ENCODE measurements around the gene FYN. TPM values are rescaled to one million over a fixed set of nuclear protein-coding genes. Genes with fewer than 3 reads are reported as not detected.

The FYN gene
- polyA plus RNA-seq, 1 experiment: 55.1 TPM

DNA sequence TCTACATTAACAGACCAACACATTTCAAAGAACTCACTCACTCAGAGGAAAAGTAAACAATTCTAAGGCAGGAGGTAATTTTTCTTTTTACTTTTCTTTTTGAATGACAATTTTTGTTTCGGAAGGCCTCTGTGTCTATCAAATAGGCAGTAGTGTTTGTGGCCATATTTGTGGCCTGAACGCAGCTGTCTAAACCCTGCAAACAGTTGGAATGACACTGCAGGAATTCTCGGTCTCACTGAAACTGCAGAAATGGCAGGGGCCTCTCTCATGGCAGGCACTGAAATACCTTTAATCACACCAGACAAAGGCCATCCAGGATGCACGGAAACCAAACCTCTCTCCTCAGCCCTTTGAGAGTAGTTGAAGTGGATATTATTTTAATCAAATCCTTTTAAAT is 30.4 kb downstream of the FYN start:
- POLR2A ChIA-PET: no interaction called here
- TF ChIP-seq, protein P1, sequence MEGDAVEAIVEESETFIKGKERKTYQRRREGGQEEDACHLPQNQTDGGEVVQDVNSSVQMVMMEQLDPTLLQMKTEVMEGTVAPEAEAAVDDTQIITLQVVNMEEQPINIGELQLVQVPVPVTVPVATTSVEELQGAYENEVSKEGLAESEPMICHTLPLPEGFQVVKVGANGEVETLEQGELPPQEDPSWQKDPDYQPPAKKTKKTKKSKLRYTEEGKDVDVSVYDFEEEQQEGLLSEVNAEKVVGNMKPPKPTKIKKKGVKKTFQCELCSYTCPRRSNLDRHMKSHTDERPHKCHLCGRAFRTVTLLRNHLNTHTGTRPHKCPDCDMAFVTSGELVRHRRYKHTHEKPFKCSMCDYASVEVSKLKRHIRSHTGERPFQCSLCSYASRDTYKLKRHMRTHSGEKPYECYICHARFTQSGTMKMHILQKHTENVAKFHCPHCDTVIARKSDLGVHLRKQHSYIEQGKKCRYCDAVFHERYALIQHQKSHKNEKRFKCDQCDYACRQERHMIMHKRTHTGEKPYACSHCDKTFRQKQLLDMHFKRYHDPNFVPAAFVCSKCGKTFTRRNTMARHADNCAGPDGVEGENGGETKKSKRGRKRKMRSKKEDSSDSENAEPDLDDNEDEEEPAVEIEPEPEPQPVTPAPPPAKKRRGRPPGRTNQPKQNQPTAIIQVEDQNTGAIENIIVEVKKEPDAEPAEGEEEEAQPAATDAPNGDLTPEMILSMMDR (IDR thresholded peaks at IDR 0.05; ENCODE audit: insufficient read depth, low read depth, low read length): no peak
- DNase-seq (ENCODE audit: low read depth): no peak
- Histone ChIP-seq H3K4me3 (ENCODE audit: low read depth, low read length) (no peak overlapping the region), H3K36me3 (ENCODE audit: control insufficient read depth, insufficient read depth, low read length) (0 out of 2 replicates have a peak, but pooled peaks cover 1% of the 10 kb centered on the region), H3K27me3 (ENCODE audit: control insufficient read depth, insufficient read depth, low read length) (no peaks in the 10 kb centered on the region)
- CTCF ChIA-PET: no interaction called here

DNA sequence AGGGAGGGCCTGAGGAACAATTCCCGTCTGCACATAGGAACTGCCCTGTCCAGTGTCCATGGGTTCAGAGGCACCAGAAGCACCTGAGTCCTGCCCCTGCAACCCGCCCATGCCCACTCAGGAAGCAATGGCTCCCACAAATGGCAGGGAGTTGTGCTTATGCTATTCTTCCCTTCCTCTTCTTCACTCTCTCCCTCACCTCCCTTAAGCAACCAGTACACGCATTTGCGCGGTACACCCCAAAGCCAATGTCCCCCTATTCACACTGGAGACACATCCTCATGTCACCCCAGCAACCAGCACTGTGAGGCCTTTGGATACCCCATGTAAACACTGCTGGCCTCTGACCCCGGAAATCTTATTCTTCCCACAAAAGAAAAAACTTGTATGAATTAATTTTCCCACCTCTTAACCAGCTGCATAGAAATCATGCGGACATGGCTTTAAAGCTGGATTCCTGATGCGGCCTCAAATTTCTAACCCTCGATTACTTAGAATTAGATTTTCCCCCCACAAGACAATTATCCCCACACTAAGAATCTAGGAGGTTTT is 30.9 kb downstream of the FYN start:
- Histone ChIP-seq H3K36me3 (ENCODE audit: control insufficient read depth, insufficient read depth, low read length) (0 out of 2 replicates have a peak, but pooled peaks cover 1% of the 10 kb centered on the region), H3K4me3 (ENCODE audit: low read depth, low read length) (no peak overlapping the region), H3K27me3 (ENCODE audit: control insufficient read depth, insufficient read depth, low read length) (no peaks in the 10 kb centered on the region)
- CTCF ChIA-PET: no interaction called here
- TF ChIP-seq, protein P1 (IDR thresholded peaks at IDR 0.05; ENCODE audit: insufficient read depth, low read depth, low read length): no peak
- POLR2A ChIA-PET: no interaction called here
- DNase-seq (ENCODE audit: low read depth): no peak

DNA sequence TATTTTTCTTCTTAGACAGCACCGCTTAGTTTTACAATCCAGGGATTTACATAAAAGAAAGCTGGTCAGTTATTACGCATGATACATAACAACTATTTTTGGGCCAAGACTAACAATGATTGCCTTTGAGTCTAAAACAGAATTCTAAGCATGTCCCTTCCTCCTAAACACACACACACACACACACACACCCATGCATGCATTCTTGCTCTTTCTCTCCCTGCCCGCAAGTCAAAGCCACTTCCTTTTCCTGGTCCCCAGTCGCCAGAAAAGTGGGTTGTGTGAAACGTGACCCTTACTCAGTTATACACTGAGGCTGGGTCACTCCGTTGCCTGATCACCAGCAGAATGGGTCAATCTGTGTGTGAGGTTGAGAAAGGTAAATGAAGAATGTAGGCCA is 31.4 kb downstream of the FYN start:
- CTCF ChIA-PET: no interaction called here
- no peak overlapping the region for H3K4me3 ChIP-seq (ENCODE audit: low read depth, low read length)
- TF ChIP-seq, protein P1 (IDR thresholded peaks at IDR 0.05; ENCODE audit: insufficient read depth, low read depth, low read length): no peak
- no peaks in the 10 kb centered on the region for H3K27me3 ChIP-seq (ENCODE audit: control insufficient read depth, insufficient read depth, low read length)
- DNase-seq (ENCODE audit: low read depth): no peak
- 0 out of 2 replicates have a peak, but pooled peaks cover 1% of the 10 kb centered on the region for H3K36me3 ChIP-seq (ENCODE audit: control insufficient read depth, insufficient read depth, low read length)
- POLR2A ChIA-PET: no interaction called here

DNA sequence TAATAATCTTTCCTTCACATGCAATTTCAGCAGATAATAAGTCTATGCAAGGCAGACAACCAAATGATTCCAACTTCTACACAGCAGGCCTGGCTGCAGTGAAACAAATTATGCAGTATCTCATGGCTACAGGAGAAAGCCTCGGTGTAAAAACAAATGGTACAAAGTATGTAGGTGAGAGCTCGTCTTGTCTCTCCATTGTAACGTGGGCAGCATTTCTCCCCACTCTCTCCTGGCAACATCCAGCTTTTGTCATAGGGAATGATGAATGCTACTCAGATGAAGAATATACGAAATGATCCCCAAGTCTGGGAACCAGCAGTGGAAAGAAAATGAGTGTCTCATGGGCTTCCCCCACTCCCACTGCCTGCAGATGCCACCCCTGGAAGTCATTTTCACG is 32.4 kb downstream of the FYN start:
- Histone ChIP-seq H3K4me3 (ENCODE audit: low read depth, low read length) (no peak overlapping the region), H3K27me3 (ENCODE audit: control insufficient read depth, insufficient read depth, low read length) (no peaks in the 10 kb centered on the region), H3K36me3 (ENCODE audit: control insufficient read depth, insufficient read depth, low read length) (0 out of 2 replicates have a peak, but pooled peaks cover 1% of the 10 kb centered on the region)
- CTCF ChIA-PET: interaction anchor here (0.5 to 1.0 kb wide), 2 partner anchors 11 to 48 kb away, joined by 3 to 5 read pairs; no protein-coding TSS in a partner anchor
- POLR2A ChIA-PET: no interaction called here
- no peak for DNase-seq (ENCODE audit: low read depth)
- TF ChIP-seq, protein P1 (IDR thresholded peaks at IDR 0.05; ENCODE audit: insufficient read depth, low read depth, low read length): no peak

DNA sequence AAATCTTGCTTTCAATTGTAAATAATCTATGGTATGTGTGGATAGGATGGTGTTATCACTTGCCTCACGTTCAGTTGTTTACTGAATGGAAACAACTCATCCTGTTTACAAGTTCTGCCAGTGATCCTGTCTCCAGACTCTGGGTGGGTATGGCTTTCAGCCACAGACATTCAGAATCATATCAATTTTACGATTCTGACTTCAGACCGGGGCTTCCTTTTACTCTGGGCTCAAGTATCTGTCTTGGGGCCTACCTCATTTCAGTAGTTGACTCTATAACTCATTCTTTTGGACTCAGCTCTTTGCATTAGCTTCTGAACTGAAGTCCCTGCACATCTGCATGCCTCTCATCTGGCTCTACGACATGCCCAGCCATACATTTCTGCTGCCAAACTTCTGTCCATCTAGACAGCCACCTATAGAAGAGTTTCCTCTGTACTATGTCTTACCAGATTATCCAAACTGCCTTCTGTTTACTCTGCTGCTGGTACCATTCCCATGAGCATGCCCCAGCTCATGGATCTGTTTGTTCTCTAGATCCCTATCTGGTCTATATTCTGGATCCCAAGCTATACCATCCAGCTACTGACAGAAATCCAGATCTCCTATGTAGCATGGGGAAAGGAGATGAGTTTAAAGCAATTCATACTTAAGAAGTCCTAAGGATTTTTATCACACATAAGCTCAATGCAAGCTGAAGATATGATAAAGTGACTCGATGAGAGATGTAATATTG is 34.3 kb downstream of the FYN start:
- TF ChIP-seq, protein P1 (IDR thresholded peaks at IDR 0.05; ENCODE audit: insufficient read depth, low read depth, low read length): no peak
- POLR2A ChIA-PET: no interaction called here
- H3K27me3 ChIP-seq (ENCODE audit: control insufficient read depth, insufficient read depth, low read length): no peaks in the 10 kb centered on the region
- 0 out of 2 replicates have a peak, but pooled peaks cover 2% of the 10 kb centered on the region for H3K36me3 ChIP-seq (ENCODE audit: control insufficient read depth, insufficient read depth, low read length)
- H3K4me3 ChIP-seq (ENCODE audit: low read depth, low read length): no peak overlapping the region
- CTCF ChIA-PET: no interaction called here
- DNase-seq (ENCODE audit: low read depth): no peak

All from BJ (cell line).